ENCODE data around the gene ITPA.
"Not testable (repeated sequence)": the region's sequence is repeated elsewhere in the genome, so short reads cannot be mapped to it uniquely, and the experiment has no call there.

The ITPA gene

GRCh38 chr20:3175270-3175669 lies 34.0 kb upstream of the ITPA start:
- Histone ChIP-seq H3K27me3 (ENCODE audit: low read depth, low read length) (no peaks in the 10 kb centered on the region), H3K36me3 (ENCODE audit: control insufficient read depth in 1 of 2, insufficient read depth in 2 of 2, low read length in 2 of 2) (no peaks in the 10 kb centered on the region), H3K9me3 (ENCODE audit: control insufficient read depth in 1 of 2, low read length in 2 of 2) (no peaks in the 10 kb centered on the region), H3K4me3 (ENCODE audit: low read depth in 1 of 2, low read length in 2 of 2) (no peak overlapping the region), H3K27ac (ENCODE audit: low read length) (no peak overlapping the region), H3K4me1 (ENCODE audit: control insufficient read depth in 1 of 2, insufficient read depth in 2 of 2, low read length in 2 of 2) (peaks cover 0 to 9% of the 10 kb centered on the region in 2 donors)

GRCh38 chr20:3177746-3178485 lies 31.4 kb upstream of the ITPA start:
- H3K4me1 ChIP-seq (ENCODE audit: control insufficient read depth in 1 of 2, insufficient read depth in 2 of 2, low read length in 2 of 2), result no peaks in the 10 kb centered on the region
- H3K27ac ChIP-seq (ENCODE audit: low read length), result no peak overlapping the region
- no peaks in the 10 kb centered on the region for H3K27me3 ChIP-seq (ENCODE audit: low read depth, low read length)
- H3K36me3 ChIP-seq (ENCODE audit: control insufficient read depth in 1 of 2, insufficient read depth in 2 of 2, low read length in 2 of 2), result no peaks in the 10 kb centered on the region
- H3K4me3 ChIP-seq (ENCODE audit: low read depth in 1 of 2, low read length in 2 of 2), result no peak overlapping the region
- H3K9me3 ChIP-seq (ENCODE audit: control insufficient read depth in 1 of 2, low read length in 2 of 2), result no peaks in the 10 kb centered on the region

- no peaks in the 10 kb centered on the region for H3K9me3 ChIP-seq (ENCODE audit: control insufficient read depth in 1 of 2, low read length in 2 of 2)
- H3K27ac ChIP-seq (ENCODE audit: low read length), result no peak overlapping the region
- no peaks in the 10 kb centered on the region for H3K4me1 ChIP-seq (ENCODE audit: control insufficient read depth in 1 of 2, insufficient read depth in 2 of 2, low read length in 2 of 2)
- H3K27me3 ChIP-seq (ENCODE audit: low read depth, low read length), result no peaks in the 10 kb centered on the region
- no peaks in the 10 kb centered on the region for H3K36me3 ChIP-seq (ENCODE audit: control insufficient read depth in 1 of 2, insufficient read depth in 2 of 2, low read length in 2 of 2)
- no peak overlapping the region for H3K4me3 ChIP-seq (ENCODE audit: low read depth in 1 of 2, low read length in 2 of 2)
Observed at GRCh38 chr20:3180319-3180718, 29.0 kb upstream of the ITPA start.

- no peaks in the 10 kb centered on the region for H3K4me1 ChIP-seq (ENCODE audit: control insufficient read depth in 1 of 2, insufficient read depth in 2 of 2, low read length in 2 of 2)
- no peak overlapping the region for H3K27ac ChIP-seq (ENCODE audit: low read length)
- H3K36me3 ChIP-seq (ENCODE audit: control insufficient read depth in 1 of 2, insufficient read depth in 2 of 2, low read length in 2 of 2), result no peaks in the 10 kb centered on the region
- H3K4me3 ChIP-seq (ENCODE audit: low read depth in 1 of 2, low read length in 2 of 2), result no peak overlapping the region
- H3K9me3 ChIP-seq (ENCODE audit: control insufficient read depth in 1 of 2, low read length in 2 of 2), result no peaks in the 10 kb centered on the region
- no peaks in the 10 kb centered on the region for H3K27me3 ChIP-seq (ENCODE audit: low read depth, low read length)
Observed at GRCh38 chr20:3181270-3181669, 28.0 kb upstream of the ITPA start.

- H3K4me1 ChIP-seq (ENCODE audit: control insufficient read depth in 1 of 2, insufficient read depth in 2 of 2, low read length in 2 of 2); H3K36me3 ChIP-seq (ENCODE audit: control insufficient read depth in 1 of 2, insufficient read depth in 2 of 2, low read length in 2 of 2); H3K27ac ChIP-seq (ENCODE audit: low read length); H3K4me3 ChIP-seq (ENCODE audit: low read depth in 1 of 2, low read length in 2 of 2); H3K27me3 ChIP-seq (ENCODE audit: low read depth, low read length); H3K9me3 ChIP-seq (ENCODE audit: control insufficient read depth in 1 of 2, low read length in 2 of 2): not testable (repeated sequence)
Observed at GRCh38 chr20:3182429-3182828, 26.9 kb upstream of the ITPA start.

- H3K27ac ChIP-seq (ENCODE audit: low read length), result no peak overlapping the region
- no peaks in the 10 kb centered on the region for H3K4me1 ChIP-seq (ENCODE audit: control insufficient read depth in 1 of 2, insufficient read depth in 2 of 2, low read length in 2 of 2)
- no peaks in the 10 kb centered on the region for H3K9me3 ChIP-seq (ENCODE audit: control insufficient read depth in 1 of 2, low read length in 2 of 2)
- no peaks in the 10 kb centered on the region for H3K27me3 ChIP-seq (ENCODE audit: low read depth, low read length)
- H3K36me3 ChIP-seq (ENCODE audit: control insufficient read depth in 1 of 2, insufficient read depth in 2 of 2, low read length in 2 of 2), result no peaks in the 10 kb centered on the region
- no peak overlapping the region for H3K4me3 ChIP-seq (ENCODE audit: low read depth in 1 of 2, low read length in 2 of 2)
Observed at GRCh38 chr20:3183896-3184612, 25.2 kb upstream of the ITPA start.

GRCh38 chr20:3187861-3188260 lies 21.4 kb upstream of the ITPA start:
- not testable (repeated sequence) for H3K9me3 ChIP-seq (ENCODE audit: control insufficient read depth in 1 of 2, low read length in 2 of 2); H3K4me3 ChIP-seq (ENCODE audit: low read depth in 1 of 2, low read length in 2 of 2); H3K27me3 ChIP-seq (ENCODE audit: low read depth, low read length); H3K4me1 ChIP-seq (ENCODE audit: control insufficient read depth in 1 of 2, insufficient read depth in 2 of 2, low read length in 2 of 2); H3K27ac ChIP-seq (ENCODE audit: low read length)
- H3K36me3 ChIP-seq (ENCODE audit: control insufficient read depth in 1 of 2, insufficient read depth in 2 of 2, low read length in 2 of 2), result peaks cover 28 to 34% of the 10 kb centered on the region in 2 donors

- Histone ChIP-seq H3K9me3 (ENCODE audit: control insufficient read depth in 1 of 2, low read length in 2 of 2) (no peaks in the 10 kb centered on the region), H3K4me3 (ENCODE audit: low read depth in 1 of 2, low read length in 2 of 2) (no peak overlapping the region), H3K36me3 (ENCODE audit: control insufficient read depth in 1 of 2, insufficient read depth in 2 of 2, low read length in 2 of 2) (peaks cover 36 to 44% of the 10 kb centered on the region in 2 donors), H3K27ac (ENCODE audit: low read length) (no peak overlapping the region), H3K4me1 (ENCODE audit: control insufficient read depth in 1 of 2, insufficient read depth in 2 of 2, low read length in 2 of 2) (no peaks in the 10 kb centered on the region), H3K27me3 (ENCODE audit: low read depth, low read length) (no peaks in the 10 kb centered on the region)
Observed at GRCh38 chr20:3188823-3189413, 20.4 kb upstream of the ITPA start.

GRCh38 chr20:3189561-3190131 lies 19.7 kb upstream of the ITPA start:
- H3K27ac ChIP-seq (ENCODE audit: low read length), result no peak overlapping the region
- H3K4me1 ChIP-seq (ENCODE audit: control insufficient read depth in 1 of 2, insufficient read depth in 2 of 2, low read length in 2 of 2), result no peaks in the 10 kb centered on the region

GRCh38 chr20:3190681-3191111 lies 18.6 kb upstream of the ITPA start:
- Histone ChIP-seq H3K4me3 (ENCODE audit: low read depth in 1 of 2, low read length in 2 of 2) (no peak overlapping the region), H3K9me3 (ENCODE audit: control insufficient read depth in 1 of 2, low read length in 2 of 2) (no peaks in the 10 kb centered on the region), H3K36me3 (ENCODE audit: control insufficient read depth in 1 of 2, insufficient read depth in 2 of 2, low read length in 2 of 2) (peaks cover 54 to 59% of the 10 kb centered on the region in 2 donors), H3K27ac (ENCODE audit: low read length) (no peak overlapping the region), H3K27me3 (ENCODE audit: low read depth, low read length) (no peaks in the 10 kb centered on the region), H3K4me1 (ENCODE audit: control insufficient read depth in 1 of 2, insufficient read depth in 2 of 2, low read length in 2 of 2) (no peaks in the 10 kb centered on the region)

More at GRCh38 chr20:3189561-3190131, 19.7 kb upstream of the ITPA start:
- Histone ChIP-seq H3K4me3 (ENCODE audit: low read depth in 1 of 2, low read length in 2 of 2) (no peak overlapping the region), H3K9me3 (ENCODE audit: control insufficient read depth in 1 of 2, low read length in 2 of 2) (no peaks in the 10 kb centered on the region), H3K36me3 (ENCODE audit: control insufficient read depth in 1 of 2, insufficient read depth in 2 of 2, low read length in 2 of 2) (peaks cover 43 to 52% of the 10 kb centered on the region in 2 donors), H3K27me3 (ENCODE audit: low read depth, low read length) (no peaks in the 10 kb centered on the region)

- Histone ChIP-seq H3K27me3 (ENCODE audit: low read depth, low read length) (no peaks in the 10 kb centered on the region), H3K4me1 (ENCODE audit: control insufficient read depth in 1 of 2, insufficient read depth in 2 of 2, low read length in 2 of 2) (no peaks in the 10 kb centered on the region), H3K36me3 (ENCODE audit: control insufficient read depth in 1 of 2, insufficient read depth in 2 of 2, low read length in 2 of 2) (peaks cover 58 to 69% of the 10 kb centered on the region in 2 donors), H3K27ac (ENCODE audit: low read length) (no peak overlapping the region), H3K9me3 (ENCODE audit: control insufficient read depth in 1 of 2, low read length in 2 of 2) (no peaks in the 10 kb centered on the region), H3K4me3 (ENCODE audit: low read depth in 1 of 2, low read length in 2 of 2) (no peak overlapping the region)
Observed at GRCh38 chr20:3192226-3193015, 16.9 kb upstream of the ITPA start.

Measured in muscle layer of duodenum (tissue), 2 donors.